ENCODE measurements around the gene TIPRL.

The TIPRL gene

DNA sequence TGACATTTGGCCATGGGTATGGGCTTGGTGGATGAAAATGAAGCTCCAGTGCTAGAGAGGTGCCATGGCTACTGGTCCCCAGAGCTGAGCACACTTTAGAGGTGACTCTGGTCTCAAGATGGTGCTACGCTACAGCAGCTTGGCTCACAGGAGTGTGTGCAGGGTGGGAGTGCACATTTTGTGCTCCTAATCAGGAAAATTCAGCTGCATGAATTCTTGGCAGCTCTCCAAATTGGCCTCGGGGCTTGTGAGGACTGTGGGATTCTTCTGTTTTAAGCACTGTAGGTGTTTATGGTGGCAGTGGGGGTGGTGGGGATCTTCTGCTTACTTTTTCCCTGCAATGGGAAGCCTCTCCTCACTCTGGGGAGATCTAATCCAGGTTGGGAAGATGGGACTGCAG, 17.3 kb upstream of the TIPRL start:
- H3K27ac ChIP-seq: no peak overlapping the region

DNA sequence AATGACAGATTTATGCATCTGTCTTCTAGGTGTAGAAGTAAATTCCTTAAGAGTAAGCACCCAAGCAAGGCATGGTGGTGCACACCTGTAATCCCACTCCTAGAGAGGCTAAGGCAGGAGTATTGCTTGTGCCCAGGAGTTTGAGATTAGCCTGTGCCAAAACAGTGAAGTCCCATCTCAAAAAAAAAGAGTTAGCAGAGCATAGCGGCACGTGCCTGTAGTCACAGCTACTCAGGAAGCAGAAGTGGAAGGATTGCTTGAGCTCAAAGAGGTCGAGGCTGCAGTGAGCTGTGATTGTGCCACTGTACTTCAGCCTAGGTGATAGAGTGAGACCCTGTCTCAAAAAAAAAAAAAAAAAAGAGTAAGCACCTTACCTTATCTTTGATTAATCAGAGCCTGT, 15.1 kb upstream of the TIPRL start:
- H3K27ac ChIP-seq: no peak overlapping the region
- no peak for TF ChIP-seq ZFX (IDR thresholded peaks at IDR 0.05; ENCODE audit: borderline replicate concordance)
- TF ChIP-seq, protein P1, sequence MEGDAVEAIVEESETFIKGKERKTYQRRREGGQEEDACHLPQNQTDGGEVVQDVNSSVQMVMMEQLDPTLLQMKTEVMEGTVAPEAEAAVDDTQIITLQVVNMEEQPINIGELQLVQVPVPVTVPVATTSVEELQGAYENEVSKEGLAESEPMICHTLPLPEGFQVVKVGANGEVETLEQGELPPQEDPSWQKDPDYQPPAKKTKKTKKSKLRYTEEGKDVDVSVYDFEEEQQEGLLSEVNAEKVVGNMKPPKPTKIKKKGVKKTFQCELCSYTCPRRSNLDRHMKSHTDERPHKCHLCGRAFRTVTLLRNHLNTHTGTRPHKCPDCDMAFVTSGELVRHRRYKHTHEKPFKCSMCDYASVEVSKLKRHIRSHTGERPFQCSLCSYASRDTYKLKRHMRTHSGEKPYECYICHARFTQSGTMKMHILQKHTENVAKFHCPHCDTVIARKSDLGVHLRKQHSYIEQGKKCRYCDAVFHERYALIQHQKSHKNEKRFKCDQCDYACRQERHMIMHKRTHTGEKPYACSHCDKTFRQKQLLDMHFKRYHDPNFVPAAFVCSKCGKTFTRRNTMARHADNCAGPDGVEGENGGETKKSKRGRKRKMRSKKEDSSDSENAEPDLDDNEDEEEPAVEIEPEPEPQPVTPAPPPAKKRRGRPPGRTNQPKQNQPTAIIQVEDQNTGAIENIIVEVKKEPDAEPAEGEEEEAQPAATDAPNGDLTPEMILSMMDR (IDR thresholded peaks at IDR 0.05): no peak

More for the DNA sequence above, 17.3 kb upstream of the TIPRL start:
- TF ChIP-seq ZFX (IDR thresholded peaks at IDR 0.05; ENCODE audit: borderline replicate concordance): no peak
- TF ChIP-seq, protein P1 (IDR thresholded peaks at IDR 0.05): no peak

DNA sequence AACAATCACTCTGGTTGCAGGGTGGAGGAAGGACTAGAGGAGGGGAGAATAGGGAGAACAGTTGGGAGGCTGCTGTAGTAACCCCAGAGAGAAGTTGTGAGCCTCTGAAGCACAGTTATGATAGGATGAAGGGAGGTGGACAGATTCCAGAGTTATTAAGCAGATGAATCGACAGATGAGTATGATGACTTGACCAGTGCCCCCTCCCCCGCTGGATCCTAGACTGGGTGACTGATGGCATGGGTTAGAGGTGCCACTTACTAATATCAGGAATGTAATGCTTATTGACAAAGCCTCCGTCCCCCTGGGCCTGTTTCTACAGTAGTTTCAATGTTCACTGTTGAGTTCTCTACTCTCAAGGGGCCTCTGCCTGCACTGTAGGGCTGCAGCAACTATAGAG, 14.0 kb upstream of the TIPRL start:
- TF ChIP-seq ZFX (IDR thresholded peaks at IDR 0.05; ENCODE audit: borderline replicate concordance): no peak
- TF ChIP-seq, protein P1 (IDR thresholded peaks at IDR 0.05): no peak
- H3K27ac ChIP-seq: no peak overlapping the region

DNA sequence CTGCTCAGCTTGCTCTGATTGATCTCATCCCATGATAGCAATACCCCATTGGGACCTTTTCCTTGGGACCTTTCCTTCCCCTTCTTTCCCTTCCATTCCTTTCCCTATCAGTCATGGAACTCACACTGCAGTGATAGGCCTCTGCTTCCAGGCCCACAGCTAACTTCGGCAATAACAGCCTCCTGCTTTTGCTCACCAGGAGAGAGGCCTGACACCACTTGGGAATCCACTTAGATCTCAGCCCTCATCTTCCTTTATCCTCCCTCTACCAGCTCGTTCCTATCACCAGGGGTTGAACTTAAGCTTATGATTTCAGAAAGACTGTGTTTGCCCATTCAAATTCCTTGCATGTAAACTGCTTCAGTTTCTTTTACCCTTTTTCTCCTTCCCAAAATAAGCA, 11.0 kb upstream of the TIPRL start:
- TF ChIP-seq ZFX (IDR thresholded peaks at IDR 0.05; ENCODE audit: borderline replicate concordance): no peak
- TF ChIP-seq, protein P1 (IDR thresholded peaks at IDR 0.05): no peak

DNA sequence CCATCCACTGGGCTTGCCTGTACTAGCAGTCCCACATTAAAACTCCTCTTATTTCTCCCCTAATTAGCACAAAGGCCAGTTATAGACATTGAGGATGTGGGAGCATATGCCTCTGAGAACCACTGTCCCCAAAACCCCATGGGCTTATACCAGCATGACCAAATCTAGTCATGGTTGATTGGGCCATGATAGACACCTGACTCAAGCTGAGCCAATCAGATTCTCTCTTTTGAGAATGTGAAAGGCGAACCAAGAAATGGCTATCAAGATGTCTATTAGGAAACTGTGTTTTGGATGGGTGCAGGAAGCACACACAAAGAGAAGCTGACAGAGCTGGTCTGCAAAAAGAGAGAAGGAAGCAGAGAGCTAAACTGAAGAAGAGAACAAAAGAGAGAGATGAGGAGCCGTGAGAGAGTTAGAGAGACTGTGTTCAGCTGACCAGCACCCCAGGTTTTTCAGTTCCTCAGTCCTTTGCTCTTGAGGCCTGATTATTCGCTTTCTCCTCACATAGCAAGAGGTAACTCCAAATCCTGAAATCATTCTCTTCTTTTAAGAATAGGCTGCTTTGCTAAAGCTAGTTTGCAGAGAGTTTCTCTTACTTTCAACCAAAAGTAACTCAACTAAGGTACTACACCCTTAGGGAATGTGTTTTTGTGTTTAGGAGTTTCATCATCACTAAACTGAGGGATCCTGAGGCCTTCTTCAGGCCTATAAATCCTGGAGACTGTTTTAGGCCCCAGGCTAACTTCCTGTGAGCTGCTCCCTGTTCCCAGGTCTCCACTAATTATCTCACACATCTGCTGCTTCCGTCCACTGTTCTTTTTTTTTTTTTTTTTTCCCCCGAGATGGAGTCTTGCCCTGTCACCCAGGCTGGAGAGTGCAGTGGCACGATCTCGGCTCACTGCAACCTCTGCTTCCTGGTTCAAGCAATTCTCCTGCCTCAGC, 7.9 kb upstream of the TIPRL start:
- TF ChIP-seq, protein P1 (IDR thresholded peaks at IDR 0.05): no peak
- TF ChIP-seq ZFX (IDR thresholded peaks at IDR 0.05; ENCODE audit: borderline replicate concordance): no peak
- no peak overlapping the region for H3K27ac ChIP-seq

More for the DNA sequence above, 11.0 kb upstream of the TIPRL start:
- H3K27ac ChIP-seq: no peak overlapping the region

DNA sequence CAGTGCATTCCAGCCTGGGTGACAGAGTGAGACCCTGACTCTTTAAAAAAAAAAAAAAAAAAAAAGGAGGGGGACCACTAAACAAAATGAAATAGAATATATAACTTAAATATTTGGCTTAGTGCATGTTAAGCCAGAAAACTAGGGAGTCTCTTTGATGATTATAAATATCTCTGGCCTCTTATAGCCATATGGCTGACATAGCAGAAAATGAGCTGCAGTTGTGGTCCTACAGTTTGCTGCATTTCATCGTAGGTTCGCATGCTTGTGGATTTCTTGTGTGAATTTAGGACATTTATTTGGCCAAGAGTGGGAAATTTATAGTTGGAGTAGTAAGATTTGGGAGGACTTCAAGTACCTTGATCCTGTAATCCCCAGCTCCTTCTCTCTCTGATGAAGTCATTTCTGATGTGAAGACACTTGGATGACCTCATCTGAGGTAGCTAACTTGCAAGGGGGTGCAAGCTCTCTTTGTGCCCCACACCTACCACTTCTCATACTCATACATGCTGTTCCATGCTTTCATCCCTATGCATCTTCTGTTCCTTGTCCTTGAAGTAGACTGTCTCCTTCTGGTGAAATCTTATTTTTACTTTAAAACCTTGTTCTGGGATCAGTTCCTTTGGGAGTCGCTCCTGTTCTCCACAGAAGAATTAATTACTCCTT, 6.4 kb upstream of the TIPRL start:
- TF ChIP-seq, protein P1 (IDR thresholded peaks at IDR 0.05): no peak
- TF ChIP-seq ZFX (IDR thresholded peaks at IDR 0.05; ENCODE audit: borderline replicate concordance): no peak
- H3K27ac ChIP-seq: no peak overlapping the region

DNA sequence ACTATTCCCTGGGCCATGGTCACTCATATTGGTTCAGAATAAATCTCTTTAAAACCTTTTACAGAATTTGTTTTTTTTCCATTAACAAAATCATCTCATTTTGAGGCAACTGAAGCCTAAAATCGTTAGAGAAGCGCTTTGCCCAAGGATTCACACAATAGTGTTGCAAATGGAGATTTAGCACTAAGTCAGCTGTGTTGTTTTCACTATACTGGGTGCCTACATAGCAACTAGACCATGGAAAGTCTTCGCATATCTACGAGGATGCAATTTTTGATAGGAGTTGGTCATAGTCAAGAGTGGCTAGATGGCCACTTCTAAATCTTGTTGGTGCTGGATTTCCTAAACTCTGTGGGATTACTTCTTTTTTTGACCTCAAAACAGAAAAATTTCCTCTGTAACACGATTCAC, 530 bp upstream of the TIPRL start:
- no peak for TF ChIP-seq ZFX (IDR thresholded peaks at IDR 0.05; ENCODE audit: borderline replicate concordance)
- TF ChIP-seq, protein P1 (IDR thresholded peaks at IDR 0.05): no peak
- peak overlapping the region; percentile 97 for H3K27ac ChIP-seq
